T1000 (cell line): ENCODE measurements around the gene RNU6-9.
A peak's percentile ranks its signal among the peaks of the same experiment; 100 is the strongest.

Experiments
- DNase-seq: peaks from one replicate; lab custom pipeline; 2025; ENCODE audit warnings: mixed read lengths; lab: John Stamatoyannopoulos, UW

Gene RNU6-9

GRCh38 chr19:918481-919198 lies 25.4 kb downstream of the RNU6-9 start:
- no peak for DNase-seq

- DNase-seq: no peak
Measured at GRCh38 chr19:919199-920050, 26.1 kb downstream of the RNU6-9 start.

- no peak for DNase-seq
Measured at GRCh38 chr19:920051-920864, 27.0 kb downstream of the RNU6-9 start.

GRCh38 chr19:924553-925086 lies 31.3 kb downstream of the RNU6-9 start:
- no peak for DNase-seq

- DNase-seq: no peak
Measured at GRCh38 chr19:925087-925525, 31.8 kb downstream of the RNU6-9 start.

GRCh38 chr19:925526-926322 lies 32.4 kb downstream of the RNU6-9 start, which contains the start of gene ARID3A:
Gene ARID3A, plus strand, starts transcription at chr19:926035. Its CDS starts 3,494 bp downstream, at chr19:929529.
- peak; percentile 90 for DNase-seq

- no peak for DNase-seq
Measured at GRCh38 chr19:926323-926588, 33.0 kb downstream of the RNU6-9 start.

- no peak for DNase-seq
Measured at GRCh38 chr19:926589-927350, 33.5 kb downstream of the RNU6-9 start.

- no peak for DNase-seq
Measured at GRCh38 chr19:927351-927779, 34.1 kb downstream of the RNU6-9 start.

- DNase-seq: no peak
Measured at GRCh38 chr19:927780-928401, 34.6 kb downstream of the RNU6-9 start.

- DNase-seq: no peak
Measured at GRCh38 chr19:928471-929202, 35.4 kb downstream of the RNU6-9 start.

- no peak for DNase-seq
Measured at GRCh38 chr19:929203-929890, 36.1 kb downstream of the RNU6-9 start.

- DNase-seq: no peak
Measured at GRCh38 chr19:929891-930258, 36.6 kb downstream of the RNU6-9 start.

GRCh38 chr19:931860-932647 lies 38.8 kb downstream of the RNU6-9 start:
- no peak for DNase-seq

GRCh38 chr19:932648-933552 lies 39.6 kb downstream of the RNU6-9 start:
- DNase-seq: peak; percentile 85

- no peak for DNase-seq
Measured at GRCh38 chr19:933553-933882, 40.2 kb downstream of the RNU6-9 start.

GRCh38 chr19:934197-934840 lies 41.0 kb downstream of the RNU6-9 start:
- no peak for DNase-seq
